NCI-H2196 treated with DMSO at 0.1 percent for 48 hours (cell line): ENCODE results near the gene CPEB3.
A peak's percentile ranks its signal among the peaks of the same experiment; 100 is the strongest.
"Not testable (repeated sequence)": the region's sequence is repeated elsewhere in the genome, so short reads cannot be mapped to it uniquely, and the experiment has no call there.

Source experiments
- DNase-seq: peaks from one replicate; lab custom pipeline; 2025; ENCODE audit not compliant: unreplicated experiment; lab: John Stamatoyannopoulos, UW

CPEB3 gene

GRCh38 chr10:92216608-92217007, 74.3 kb downstream of the CPEB3 start:
- DNase-seq = not testable (repeated sequence)

- DNase-seq = not testable (repeated sequence)
These were observed 75.7 kb downstream of the CPEB3 start for GRCh38 chr10:92215222-92215621.

- DNase-seq = no peak
These were observed 77.8 kb downstream of the CPEB3 start for GRCh38 chr10:92213049-92213448.

- no peak for DNase-seq
These were observed 82.1 kb downstream of the CPEB3 start for GRCh38 chr10:92208736-92209135.

GRCh38 chr10:92208157-92208720, 82.6 kb downstream of the CPEB3 start:
- no peak for DNase-seq

- no peak for DNase-seq
These were observed 83.8 kb downstream of the CPEB3 start for GRCh38 chr10:92207061-92207460.

GRCh38 chr10:92203919-92204623, 86.8 kb downstream of the CPEB3 start:
- no peak for DNase-seq

GRCh38 chr10:92202536-92202935, 88.3 kb downstream of the CPEB3 start:
- DNase-seq = no peak

- DNase-seq = no peak
These were observed 90.3 kb downstream of the CPEB3 start for GRCh38 chr10:92200564-92200963.

GRCh38 chr10:92187101-92187500, 103.8 kb downstream of the CPEB3 start:
- no peak for DNase-seq

- no peak for DNase-seq
These were observed 105.9 kb downstream of the CPEB3 start for GRCh38 chr10:92184977-92185376.

GRCh38 chr10:92183199-92183598, 107.7 kb downstream of the CPEB3 start:
- DNase-seq = no peak

- DNase-seq = no peak
These were observed 109.3 kb downstream of the CPEB3 start for GRCh38 chr10:92181575-92181974.

GRCh38 chr10:92180399-92180798, 110.5 kb downstream of the CPEB3 start:
- no peak for DNase-seq

- DNase-seq = no peak
These were observed 113.3 kb downstream of the CPEB3 start for GRCh38 chr10:92177546-92177945.

- no peak for DNase-seq
These were observed 115.7 kb downstream of the CPEB3 start for GRCh38 chr10:92175164-92175563.

GRCh38 chr10:92173996-92174395, 116.9 kb downstream of the CPEB3 start:
- DNase-seq = no peak

GRCh38 chr10:92164036-92164696, 126.7 kb downstream of the CPEB3 start:
- DNase-seq = peak; percentile 3

GRCh38 chr10:92162541-92162940, 128.3 kb downstream of the CPEB3 start:
- no peak for DNase-seq

GRCh38 chr10:92156874-92157773, 133.8 kb downstream of the CPEB3 start:
- DNase-seq = no peak

- DNase-seq = no peak
These were observed 140.1 kb downstream of the CPEB3 start for GRCh38 chr10:92150823-92151222.
